GM23248 (cell line): ENCODE measurements around the gene OPRL1. TPM values are rescaled to one million over a fixed set of nuclear protein-coding genes. Genes with fewer than 3 reads are reported as not detected.

Experiments used
- DNase-seq: peaks from one replicate; pipeline ENCODE4 v3.0.0-alpha.2; 2015
- H2AFZ ChIP-seq: fragments of 200-600 bp; sonication (generic); 2 replicates; pipeline ENCODE4 v1.6.1; 2016; ENCODE audit warnings: antibody characterized with exemption
- H3F3A ChIP-seq: fragments of 200-600 bp; sonication (generic); 2 replicates; pipeline ENCODE4 v1.6.1; 2016; ENCODE audit warnings: mild to moderate bottlenecking, antibody characterized with exemption, mixed run types; ENCODE audit not compliant: insufficient read depth
- H3K27ac ChIP-seq: fragments of 200-600 bp; sonication (generic); 2 replicates; pipeline ENCODE4 v1.5.1; 2016; ENCODE audit warnings: mild to moderate bottlenecking
- H3K27me3 ChIP-seq: fragments of 200-600 bp; sonication (generic); replicated peaks from 2 replicates; pipeline ENCODE4 v1.6.1; 2016; ENCODE audit warnings: mild to moderate bottlenecking; ENCODE audit not compliant: insufficient read depth
- H3K36me3 ChIP-seq: fragments of 200-600 bp; sonication (generic); 2 replicates; pipeline ENCODE4 v1.6.1; 2016; ENCODE audit warnings: low read depth, mild to moderate bottlenecking
- H3K4me1 ChIP-seq: fragments of 200-600 bp; sonication (generic); 2 replicates; pipeline ENCODE4 v1.6.1; 2016; ENCODE audit warnings: mild to moderate bottlenecking; ENCODE audit not compliant: insufficient read depth
- H3K4me2 ChIP-seq: fragments of 200-600 bp; sonication (generic); one replicate; pipeline ENCODE4 v1.6.1; 2016; ENCODE audit warnings: mild to moderate bottlenecking; ENCODE audit not compliant: unreplicated experiment
- H3K4me3 ChIP-seq: fragments of 200-600 bp; sonication (generic); 2 replicates; pipeline ENCODE4 v1.5.1; 2016; ENCODE audit warnings: mild to moderate bottlenecking
- H3K79me2 ChIP-seq: fragments of 200-600 bp; sonication (generic); 2 replicates; pipeline ENCODE4 v1.6.1; 2016; ENCODE audit warnings: mild to moderate bottlenecking; ENCODE audit not compliant: insufficient read depth
- H3K9ac ChIP-seq: fragments of 200-600 bp; sonication (generic); 2 replicates; pipeline ENCODE4 v1.6.1; 2016; ENCODE audit warnings: mild to moderate bottlenecking
- H3K9me2 ChIP-seq: fragments of 200-600 bp; sonication (generic); 2 replicates; pipeline ENCODE4 v1.6.1; 2016; ENCODE audit warnings: mixed run types, mild to moderate bottlenecking, moderate library complexity; ENCODE audit not compliant: insufficient read depth
- H3K9me3 ChIP-seq: fragments of 200-600 bp; sonication (generic); one replicate; pipeline ENCODE4 v1.6.1; 2017; ENCODE audit warnings: low read depth
- H4K20me1 ChIP-seq: fragments of 200-600 bp; sonication (generic); 2 replicates; pipeline ENCODE4 v1.6.0; 2016; ENCODE audit not compliant: insufficient read depth
- EZH2 ChIP-seq: fragments of 200-600 bp; sonication (generic); IDR thresholded peaks from 2 replicates; pipeline ENCODE4 v1.6.1; 2018; ENCODE audit warnings: antibody characterized with exemption, mild to moderate bottlenecking; ENCODE audit not compliant: insufficient read depth, poor library complexity, severe bottlenecking
- EZH2phosphoT487 ChIP-seq: fragments of 200-600 bp; sonication (generic); IDR thresholded peaks from 2 replicates; pipeline ENCODE4 v1.6.1; 2018; ENCODE audit warnings: antibody characterized with exemption, moderate library complexity, mild to moderate bottlenecking, low read depth; ENCODE audit not compliant: insufficient read depth
- WGBS, 2 experiments: methylation state at CpG; one replicate each; pipeline ENCODE4 v1.1.6; 2015 to 2017; ENCODE audit warnings: low lambda C conversion rate in 2 of 2, low coverage in 1 of 2; ENCODE audit errors: missing lambda C conversion rate in 2 of 2; 5-methylcytosine and 5-hydroxymethylcytosine counted together
- in situ Hi-C: fragments of 300-500 bp; cut with MboI; formaldehyde crosslinking; loops from 2 replicates; pipeline ENCODE4 v1.15.0; 2020
- polyA plus RNA-seq: library from polyadenylated mRNA; unstranded; fragments of >200 nt; fragmentation: Nextera tagmentation; extraction: Ambion mirVana; gene quantifications from 2 replicates; pipeline ENCODE4 v1.2.1, GENCODE V29; 2016
- total RNA-seq: library from RNA; depleted of rRNA; stranded (reverse); fragments of >200 nt; shearing (Covaris generic); gene quantifications from 2 replicates; pipeline ENCODE4 v1.2.3, GENCODE V29; 2014

OPRL1 gene
- total and polyA plus RNA-seq, 2 experiments from 2014 or later, result 0.35 to 0.86 TPM

- TF ChIP-seq EZH2phosphoT487 (no peak), EZH2 (no peak)
- Histone ChIP-seq H4K20me1 (no peaks in the 10 kb centered on the region), H3F3A (no peaks in the 10 kb centered on the region), H3K27ac (no peak overlapping the region), H3K9me2 (no peaks in the 10 kb centered on the region), H3K27me3 (peaks cover 4% of the 10 kb centered on the region; the same call in 1 of the 2 replicates), H2AFZ (no peak overlapping the region), H3K36me3 (no peaks in the 10 kb centered on the region), H3K4me2 (no peak overlapping the region), H3K79me2 (no peaks in the 10 kb centered on the region), H3K4me1 (peaks cover 10% of the 10 kb centered on the region), H3K9ac (no peak overlapping the region), H3K4me3 (no peak overlapping the region), H3K9me3 (no peaks in the 10 kb centered on the region)
- in situ Hi-C loops, result no loop called here
- whole genome bisulfite sequencing, 2 experiments, result 12 to 34% methylated on average over 10 to 13 of the region's 13 CpGs
- no peak for DNase-seq
These were observed 2.3 kb downstream of the OPRL1 start for GRCh38 chr20:64082126-64082731.

DNA sequence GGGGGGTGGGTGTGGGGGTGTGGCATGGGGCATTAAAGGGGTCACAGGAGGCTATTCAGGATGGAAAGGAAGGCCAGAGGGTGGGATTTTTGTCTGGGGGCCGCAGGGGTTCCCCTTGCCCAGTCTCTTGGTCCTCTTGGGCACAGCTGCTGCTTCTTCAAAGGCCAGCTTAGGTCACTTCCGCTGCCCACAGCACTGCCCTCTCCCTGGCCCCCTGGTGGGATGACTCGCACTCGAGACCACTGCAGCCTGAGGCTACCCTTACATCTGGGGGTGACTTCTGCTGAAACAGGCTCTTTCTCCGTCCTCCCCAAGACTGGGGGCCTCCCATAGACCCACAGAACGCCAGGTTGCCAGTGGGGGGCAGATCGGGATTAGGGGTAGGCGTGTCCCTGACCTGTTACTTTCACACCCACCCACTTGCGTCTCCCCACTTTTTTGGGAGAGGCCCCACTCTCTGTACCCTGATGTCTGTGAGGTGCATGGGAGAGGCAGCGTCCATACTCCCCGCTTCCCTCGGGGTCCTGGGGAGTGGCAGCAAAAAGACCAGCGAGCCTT lies 3.0 kb downstream of the OPRL1 start:
- peak overlapping the region; percentile 49 for H3K4me2 ChIP-seq
- no peaks in the 10 kb centered on the region for H4K20me1 ChIP-seq
- no peak overlapping the region for H3K9ac ChIP-seq
- H3K36me3 ChIP-seq, result no peaks in the 10 kb centered on the region
- H3K79me2 ChIP-seq, result no peaks in the 10 kb centered on the region
- H3K9me3 ChIP-seq, result no peaks in the 10 kb centered on the region
- peaks cover 4% of the 10 kb centered on the region; the same call in 1 of the 2 replicates for H3K27me3 ChIP-seq
- H3K4me1 ChIP-seq, result peaks cover 10% of the 10 kb centered on the region
- H3K4me3 ChIP-seq, result peak overlapping the region; percentile 66
- no peak for DNase-seq
- H3K27ac ChIP-seq, result no peak overlapping the region
- TF ChIP-seq EZH2phosphoT487 (no peak), EZH2 (no peak)
- no peaks in the 10 kb centered on the region for H3F3A ChIP-seq
- 20 to 23% methylated on average over 10 to 13 of the region's 13 CpGs for WGBS, 2 experiments
- in situ Hi-C loops, result no loop called here
- no peaks in the 10 kb centered on the region for H3K9me2 ChIP-seq
- peak overlapping the region; percentile 70; the same call in 1 of the 2 replicates for H2AFZ ChIP-seq

GRCh38 chr20:64083378-64083803 lies 3.5 kb downstream of the OPRL1 start:
- Histone ChIP-seq H3K9ac (no peak overlapping the region), H4K20me1 (no peaks in the 10 kb centered on the region), H3K4me3 (peak overlapping the region; percentile 66), H3K4me2 (peak overlapping the region; percentile 49), H3K27me3 (peaks cover 4% of the 10 kb centered on the region; the same call in 1 of the 2 replicates), H3K9me3 (no peaks in the 10 kb centered on the region), H3K4me1 (peaks cover 6% of the 10 kb centered on the region), H3K36me3 (no peaks in the 10 kb centered on the region), H3F3A (no peaks in the 10 kb centered on the region), H2AFZ (peak overlapping the region; percentile 70), H3K79me2 (no peaks in the 10 kb centered on the region), H3K27ac (no peak overlapping the region), H3K9me2 (no peaks in the 10 kb centered on the region)
- DNase-seq, result peak; percentile 85
- 1% methylated on average over 11 to 16 of the region's 52 CpGs for WGBS, 2 experiments
- TF ChIP-seq EZH2phosphoT487 (no peak), EZH2 (no peak)
- in situ Hi-C loops, result no loop called here

DNA sequence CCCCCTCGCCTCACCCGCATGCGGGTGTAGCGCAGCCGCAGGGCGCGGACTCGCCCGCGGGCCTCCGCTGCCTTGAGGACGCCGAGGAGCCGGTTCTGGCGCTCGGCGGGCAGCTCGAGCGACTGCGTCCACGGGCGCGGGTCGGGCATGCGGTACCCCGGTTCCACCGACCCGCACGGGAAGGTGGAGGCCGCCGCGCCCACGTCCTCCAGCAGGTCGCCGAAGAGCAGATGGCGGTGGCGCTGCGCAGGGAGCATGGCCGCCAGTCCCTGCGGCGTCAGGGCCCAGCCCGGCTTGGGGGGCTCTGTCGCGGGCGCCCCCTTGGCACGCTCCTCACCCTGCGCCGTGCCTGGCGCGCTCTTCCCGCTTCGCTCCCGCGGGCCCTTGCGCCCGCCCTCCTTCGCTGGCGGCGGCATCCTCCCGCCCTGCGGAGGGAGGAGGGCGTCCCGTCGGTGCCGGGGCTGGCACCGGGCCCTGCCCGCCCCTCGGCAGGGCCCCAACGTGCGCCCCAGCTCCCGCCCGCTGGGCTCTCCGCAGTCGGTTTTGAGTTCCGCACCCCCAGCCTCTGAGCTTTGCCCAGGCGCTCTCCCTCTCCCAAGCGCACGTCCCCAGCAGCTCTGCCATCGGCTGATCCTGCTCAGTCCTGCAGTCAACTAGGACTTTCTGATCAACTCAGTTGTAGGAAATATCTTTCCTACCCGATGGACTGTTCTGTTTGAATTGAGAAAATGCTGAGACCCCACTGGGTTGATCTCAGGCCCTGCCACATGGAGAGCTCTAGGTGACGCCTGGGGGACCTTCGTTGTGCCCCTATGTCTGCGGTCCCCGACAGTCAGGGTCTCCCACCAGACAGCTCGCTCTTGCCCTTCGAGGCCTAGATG lies 4.2 kb downstream of the OPRL1 start, which contains the start of gene LKAAEAR1:
TSS of gene LKAAEAR1 (minus strand) at position 595 of the 881 bp plus-strand sequence. CDS start at position 416, 179 bp downstream.
- no peak within 1 kb of the TSS for H3K9ac ChIP-seq
- H3K79me2 ChIP-seq, result no peaks in the 10 kb centered on the region
- H4K20me1 ChIP-seq, result no peaks in the 10 kb centered on the region
- in situ Hi-C loops, result no loop called here
- TF ChIP-seq EZH2phosphoT487, result no peak
- TF ChIP-seq EZH2, result peak; percentile 87
- DNase-seq, result peak; percentile 29
- peak within 1 kb of the TSS; percentile 66 for H3K4me3 ChIP-seq
- peak within 1 kb of the TSS; percentile 49 for H3K4me2 ChIP-seq
- H3K36me3 ChIP-seq, result no peaks in the 10 kb centered on the region
- H3K4me1 ChIP-seq, result no peaks in the 10 kb centered on the region
- H2AFZ ChIP-seq, result peak within 1 kb of the TSS; percentile 70
- H3F3A ChIP-seq, result no peaks in the 10 kb centered on the region
- peaks cover 4% of the 10 kb centered on the region; the same call in 1 of the 2 replicates for H3K27me3 ChIP-seq
- no peaks in the 10 kb centered on the region for H3K9me2 ChIP-seq
- WGBS, 2 experiments, result 4 to 6% methylated on average over 71 to 73 of the region's 86 CpGs
- no peaks in the 10 kb centered on the region for H3K9me3 ChIP-seq
- H3K27ac ChIP-seq, result no peak within 1 kb of the TSS
